Measurements from ENCODE around the gene ENHO.
"Not testable (repeated sequence)": the region's sequence is repeated elsewhere in the genome, so short reads cannot be mapped to it uniquely, and the experiment has no call there.

The ENHO gene

GRCh38 chr9:34506623-34507022 is 16.2 kb downstream of the ENHO start:
- DNase-seq (ENCODE audit: low read depth): no peak

DNA sequence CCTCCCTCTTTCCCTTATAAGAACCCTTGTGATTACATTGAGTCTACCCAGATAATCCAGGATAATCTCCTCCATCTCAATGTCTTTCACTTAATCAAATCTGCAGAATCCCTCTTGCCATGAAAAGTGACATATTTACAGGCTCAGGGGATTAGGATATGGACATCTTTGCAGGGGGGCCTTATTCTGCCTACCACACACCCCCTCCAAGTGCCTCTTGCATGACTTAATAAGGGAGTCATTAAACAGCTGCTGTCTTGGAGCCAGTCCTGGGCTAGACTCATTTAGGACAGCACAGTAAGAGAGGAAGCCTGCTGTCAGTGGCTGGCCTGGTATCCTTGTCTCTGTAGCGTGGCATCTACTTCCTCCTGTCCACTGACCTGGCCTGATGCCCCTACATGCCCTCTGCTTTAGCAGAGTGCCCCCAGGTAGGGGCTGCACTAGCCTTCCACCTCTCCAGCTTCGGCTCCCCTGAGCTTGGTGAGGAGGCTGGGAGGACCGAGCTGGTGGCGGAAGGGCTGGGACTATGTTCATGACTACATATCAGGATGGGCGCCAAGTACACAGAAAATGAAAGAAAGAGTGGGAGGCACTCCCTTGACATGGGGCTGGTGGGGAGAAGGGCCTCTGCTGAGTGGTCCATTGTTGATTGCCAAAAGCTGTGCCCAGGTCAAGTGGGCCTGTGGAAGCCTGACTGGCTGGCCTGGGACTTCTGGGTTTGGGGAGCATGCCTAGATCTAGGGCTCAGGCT is 17.2 kb downstream of the ENHO start:
- DNase-seq (ENCODE audit: low read depth): no peak

GRCh38 chr9:34503406-34503805 is 19.4 kb downstream of the ENHO start:
- DNase-seq (ENCODE audit: low read depth): no peak

- DNase-seq (ENCODE audit: low read depth): no peak
Measured at GRCh38 chr9:34502891-34503290, 19.9 kb downstream of the ENHO start.

- no peak for DNase-seq (ENCODE audit: low read depth)
Measured at GRCh38 chr9:34502471-34502870, 20.3 kb downstream of the ENHO start.

DNA sequence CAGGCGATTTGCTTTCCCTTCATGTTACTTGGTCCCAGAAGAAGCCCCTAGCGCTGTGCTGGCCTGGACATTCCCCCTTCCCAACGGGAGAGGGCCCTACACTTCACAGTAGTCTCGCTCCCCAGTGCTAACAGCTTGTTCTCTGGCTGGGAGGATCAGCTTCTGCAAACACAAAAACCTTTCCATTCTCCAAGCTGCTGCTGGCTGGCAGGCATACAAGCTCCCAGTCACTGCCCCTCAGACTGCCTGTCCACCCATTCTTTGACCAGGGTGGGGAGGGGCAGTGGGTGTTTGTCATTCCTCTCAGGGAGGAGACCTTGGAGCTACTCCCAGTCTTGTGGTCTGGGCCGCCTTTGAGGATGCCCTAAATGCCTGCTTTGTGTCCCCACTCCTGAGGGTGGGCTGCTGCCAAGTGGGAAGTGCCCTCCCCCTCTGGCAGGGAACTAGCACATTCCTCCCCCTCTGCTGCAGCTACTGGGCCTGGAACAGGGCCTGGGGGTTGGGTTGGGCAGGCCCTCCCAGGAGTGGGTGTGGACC is 20.8 kb downstream of the ENHO start:
- DNase-seq (ENCODE audit: low read depth): no peak

DNA sequence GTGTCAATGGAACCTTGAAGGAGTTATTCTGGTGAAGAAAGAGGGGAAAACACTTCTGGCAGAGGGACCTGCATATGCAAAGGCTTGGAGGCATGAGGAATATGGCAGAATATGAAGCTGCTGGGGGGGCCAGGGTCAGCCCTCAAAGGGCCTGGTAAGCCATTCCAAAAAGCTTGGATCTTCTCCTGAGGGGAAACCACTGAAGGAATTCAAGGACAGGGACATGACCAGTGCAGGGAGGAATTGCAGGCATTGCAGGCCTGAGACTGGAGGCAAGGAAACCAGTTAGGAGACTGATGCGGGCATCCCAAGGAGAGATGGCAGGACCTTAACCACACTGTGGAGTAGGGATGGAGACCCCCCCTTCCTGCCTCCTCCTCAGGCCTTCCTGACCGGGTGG is 21.4 kb downstream of the ENHO start:
- no peak for DNase-seq (ENCODE audit: low read depth)

- DNase-seq (ENCODE audit: low read depth): peak; percentile 54
Measured at GRCh38 chr9:34500623-34501267, 22.0 kb downstream of the ENHO start.

DNA sequence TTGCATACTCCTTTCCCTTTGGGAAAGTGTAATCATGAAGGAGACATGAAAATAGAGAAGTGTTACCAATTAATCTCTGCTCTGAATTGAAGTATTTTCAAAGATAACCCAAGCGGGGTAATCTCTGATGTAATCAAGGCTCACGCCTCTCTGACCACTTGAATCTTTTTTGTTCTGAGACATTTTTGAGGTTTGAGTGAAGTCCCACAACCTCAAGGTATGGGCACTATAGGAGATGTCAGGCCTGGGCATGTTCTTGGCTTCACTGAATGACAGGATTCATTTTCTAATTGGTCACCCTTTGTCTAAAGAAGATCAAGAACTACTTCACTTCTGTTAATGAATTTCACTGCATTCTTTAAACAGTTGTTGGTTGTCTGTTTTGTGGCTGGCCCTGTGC is 23.7 kb downstream of the ENHO start:
- DNase-seq (ENCODE audit: low read depth): no peak

GRCh38 chr9:34498553-34498952 is 24.2 kb downstream of the ENHO start:
- no peak for DNase-seq (ENCODE audit: low read depth)

DNA sequence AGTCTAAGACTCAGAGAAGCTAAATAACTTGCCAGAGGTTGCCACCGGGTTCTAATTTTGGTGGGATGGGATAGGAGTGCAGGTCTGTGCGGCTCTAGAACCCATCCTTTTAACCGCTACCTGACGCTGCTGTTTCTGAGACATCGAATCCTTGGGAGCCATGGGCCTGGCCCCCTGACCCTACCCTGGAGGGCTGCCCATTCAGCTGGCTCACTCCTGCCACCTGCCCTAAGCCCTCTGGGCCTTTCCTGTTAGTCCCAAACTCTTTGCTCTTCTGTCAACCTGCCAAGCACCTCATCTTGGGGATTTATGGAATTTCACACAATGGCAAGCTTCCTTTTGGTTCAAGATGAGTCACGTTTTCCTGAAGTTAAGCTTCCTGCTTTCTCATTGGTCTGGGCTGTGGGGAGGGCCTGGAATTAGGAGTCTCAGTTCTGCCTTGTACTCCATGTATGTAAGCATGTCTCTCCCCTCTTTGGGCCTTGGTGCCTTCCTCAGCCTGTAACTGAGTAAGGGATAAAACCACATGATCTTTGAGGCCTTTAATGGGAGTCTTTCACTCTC is 26.6 kb downstream of the ENHO start:
- DNase-seq (ENCODE audit: low read depth): no peak

GRCh38 chr9:34493972-34494535 is 28.7 kb downstream of the ENHO start:
- DNase-seq (ENCODE audit: low read depth): no peak

DNA sequence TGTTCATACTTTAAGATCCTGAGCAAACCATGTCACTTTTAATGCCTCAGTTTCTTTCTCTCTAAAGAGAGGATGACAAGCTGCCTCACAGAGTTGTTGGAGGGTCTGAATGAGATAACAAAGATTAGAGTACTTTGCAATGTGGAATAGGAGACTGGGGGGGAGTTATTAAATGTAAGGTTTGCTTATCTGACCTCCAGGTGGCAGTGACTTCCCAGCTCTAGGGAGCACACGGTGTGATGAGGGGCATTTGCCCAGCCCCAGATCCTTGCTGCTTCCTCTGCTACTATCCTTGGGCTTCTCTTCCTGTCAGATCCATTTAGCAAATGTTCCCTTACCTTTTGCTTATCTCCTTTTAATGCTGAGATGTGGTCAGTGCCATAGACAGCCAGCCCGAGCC is 30.7 kb downstream of the ENHO start:
- no peak for DNase-seq (ENCODE audit: low read depth)

DNA sequence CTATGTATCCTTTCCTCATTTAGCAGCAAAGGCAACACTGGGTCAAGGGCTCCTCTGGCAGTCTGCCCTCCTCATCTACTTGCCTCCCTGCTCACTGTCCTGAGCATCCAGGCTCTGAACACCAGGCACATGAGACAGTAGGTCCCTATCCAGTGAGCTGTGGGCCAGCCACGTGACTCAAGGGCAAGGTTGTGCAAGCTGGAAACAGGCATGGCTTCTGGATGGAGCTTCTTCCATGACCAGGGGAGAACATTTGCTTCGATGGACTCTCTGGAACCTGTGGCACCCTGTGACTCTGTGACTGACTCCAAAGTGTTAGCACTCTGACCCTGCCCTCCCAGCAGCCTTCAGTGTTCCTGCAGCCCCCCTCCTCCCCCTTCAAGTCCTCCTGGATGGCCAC is 31.2 kb downstream of the ENHO start:
- DNase-seq (ENCODE audit: low read depth): no peak

DNA sequence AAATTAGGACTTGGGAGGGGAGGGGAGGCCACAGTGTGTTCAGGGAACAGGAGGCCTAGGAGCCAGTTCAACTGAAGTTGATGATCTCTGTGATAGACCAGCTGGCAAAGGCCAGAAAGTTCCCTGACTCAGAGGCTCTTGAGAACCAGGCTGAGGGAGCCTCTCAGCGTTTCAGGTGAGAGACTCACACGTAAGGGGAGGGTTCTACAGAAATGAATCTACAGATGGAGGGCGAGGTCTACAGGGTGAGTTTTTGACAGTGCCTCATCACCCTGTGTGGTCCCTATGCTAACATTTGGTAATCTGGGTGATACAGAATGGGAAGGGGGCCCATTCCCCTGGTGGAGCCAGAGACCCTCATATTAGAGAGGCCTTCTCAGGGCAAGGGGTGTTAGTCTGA is 32.0 kb downstream of the ENHO start:
- DNase-seq (ENCODE audit: low read depth): no peak

DNA sequence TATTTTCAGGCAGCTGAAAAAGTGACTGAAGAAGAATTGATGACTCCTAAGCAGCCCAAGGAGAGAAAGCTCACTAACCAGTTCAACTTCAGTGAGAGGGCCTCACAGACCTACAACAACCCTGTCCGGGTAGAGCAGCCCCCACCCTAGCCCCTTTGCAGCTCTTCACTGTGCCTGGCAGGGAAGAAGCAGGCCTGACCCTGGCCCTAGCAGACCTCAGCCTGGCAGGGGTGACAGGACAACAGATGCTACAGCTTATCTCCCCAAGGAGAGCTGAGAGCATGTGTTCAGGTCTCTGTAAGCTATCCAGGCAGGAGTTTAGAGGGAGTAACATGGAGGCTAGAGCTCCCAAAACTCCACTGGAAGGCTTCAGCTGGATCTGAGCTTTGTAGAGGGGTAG is 32.4 kb downstream of the ENHO start:
- no peak for DNase-seq (ENCODE audit: low read depth)

- no peak for DNase-seq (ENCODE audit: low read depth)
Measured at GRCh38 chr9:34486572-34486971, 36.2 kb downstream of the ENHO start.

DNA sequence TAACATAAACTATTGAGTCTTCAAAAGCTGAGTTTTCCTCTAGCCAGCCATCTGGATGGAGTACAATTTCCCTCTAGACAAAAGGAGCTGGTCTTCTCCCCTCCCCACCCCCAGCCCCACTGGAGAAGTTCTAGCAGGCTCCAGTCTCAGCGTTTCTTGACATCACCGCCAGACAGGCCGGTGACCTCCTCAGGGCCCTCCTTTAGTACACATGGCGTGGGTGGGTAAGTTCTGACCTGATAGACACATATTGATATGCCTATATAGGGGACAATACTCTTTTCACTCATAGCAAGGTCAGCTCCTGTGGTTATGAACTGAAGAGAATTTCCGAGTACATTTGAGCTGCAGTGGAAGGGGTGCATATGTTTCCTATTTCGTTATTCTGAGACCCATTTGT is 37.0 kb downstream of the ENHO start:
- no peak for DNase-seq (ENCODE audit: low read depth)

- no peak for DNase-seq (ENCODE audit: low read depth)
Measured at GRCh38 chr9:34484678-34485077, 38.1 kb downstream of the ENHO start.

DNA sequence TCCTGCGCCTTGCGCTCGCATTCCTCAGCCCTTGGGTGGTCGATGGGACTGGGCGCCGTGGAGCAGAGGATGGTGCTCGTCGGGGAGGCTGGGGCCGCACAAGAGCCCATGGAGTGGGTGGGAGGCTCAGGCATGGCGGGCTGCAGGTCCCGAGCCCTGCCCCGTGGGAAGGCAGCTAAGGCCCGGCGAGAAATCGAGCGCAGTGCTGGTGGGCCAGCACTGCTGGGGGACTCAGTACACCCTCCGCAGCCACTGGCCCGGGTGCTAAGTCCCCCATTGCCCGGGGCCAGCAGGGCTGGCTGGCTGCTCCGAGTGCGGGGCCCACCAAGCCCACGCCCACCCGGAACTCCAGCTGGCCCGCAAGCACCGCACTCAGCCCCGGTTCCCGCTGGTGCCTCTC is 40.0 kb downstream of the ENHO start:
- not testable (repeated sequence) for DNase-seq (ENCODE audit: low read depth)

DNA sequence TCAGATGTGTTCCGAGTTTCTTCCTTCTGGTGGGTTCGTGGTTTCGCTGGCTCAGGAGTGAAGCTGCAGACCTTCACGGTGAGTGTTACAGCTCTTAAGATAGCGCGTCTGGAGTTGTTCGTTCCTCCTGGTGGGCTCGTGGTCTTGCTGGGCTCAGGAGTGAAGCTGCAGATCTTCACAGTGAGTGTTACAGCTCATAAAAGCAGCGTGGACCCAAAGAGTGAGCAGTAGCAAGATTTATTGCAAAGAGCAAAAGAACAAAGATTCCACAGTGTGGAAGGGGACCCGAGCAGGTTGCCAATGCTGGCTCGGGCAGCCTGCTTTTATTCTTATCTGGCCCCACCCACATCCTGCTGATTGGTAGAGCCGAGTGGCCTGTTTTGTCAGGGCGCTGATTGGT is 41.2 kb downstream of the ENHO start:
- DNase-seq (ENCODE audit: low read depth): not testable (repeated sequence)

DNA sequence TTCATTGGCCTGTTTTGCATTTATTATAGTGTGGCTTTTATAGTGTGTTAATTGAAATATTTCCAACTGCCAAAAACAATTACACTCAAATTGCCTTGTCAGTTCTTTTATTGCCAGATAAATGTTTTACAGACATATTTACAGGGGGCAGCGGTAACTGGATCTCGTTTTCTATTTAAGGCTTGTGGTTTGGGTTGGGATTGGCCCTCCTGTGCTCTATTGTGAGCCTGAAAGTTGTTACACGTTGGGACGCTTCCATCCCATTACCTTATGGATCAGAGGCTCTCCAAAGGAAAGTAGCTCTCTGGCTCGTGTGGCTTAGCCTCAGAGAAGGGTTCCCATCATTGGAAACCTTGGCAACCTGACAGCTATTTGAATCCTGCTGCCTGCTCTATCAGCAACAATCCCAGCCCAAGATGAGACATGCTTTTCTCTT is 43.3 kb downstream of the ENHO start:
- DNase-seq (ENCODE audit: low read depth): no peak

- no peak for DNase-seq (ENCODE audit: low read depth)
Measured at GRCh38 chr9:34477541-34477940, 45.2 kb downstream of the ENHO start.
